ENCODE measurements around the gene KRT16.
"Not testable (repeated sequence)": the region's sequence is repeated elsewhere in the genome, so short reads cannot be mapped to it uniquely, and the experiment has no call there.

The KRT16 gene

GRCh38 chr17:41616486-41616885 lies 3.9 kb upstream of the KRT16 start:
- H3K4me3 ChIP-seq (ENCODE audit: low read depth, low read length): not testable (repeated sequence)

GRCh38 chr17:41615454-41615853 lies 2.9 kb upstream of the KRT16 start:
- no peak overlapping the region for H3K4me3 ChIP-seq (ENCODE audit: low read depth, low read length)

GRCh38 chr17:41614767-41615166 lies 2.2 kb upstream of the KRT16 start:
- H3K4me3 ChIP-seq (ENCODE audit: low read depth, low read length): not testable (repeated sequence)

DNA sequence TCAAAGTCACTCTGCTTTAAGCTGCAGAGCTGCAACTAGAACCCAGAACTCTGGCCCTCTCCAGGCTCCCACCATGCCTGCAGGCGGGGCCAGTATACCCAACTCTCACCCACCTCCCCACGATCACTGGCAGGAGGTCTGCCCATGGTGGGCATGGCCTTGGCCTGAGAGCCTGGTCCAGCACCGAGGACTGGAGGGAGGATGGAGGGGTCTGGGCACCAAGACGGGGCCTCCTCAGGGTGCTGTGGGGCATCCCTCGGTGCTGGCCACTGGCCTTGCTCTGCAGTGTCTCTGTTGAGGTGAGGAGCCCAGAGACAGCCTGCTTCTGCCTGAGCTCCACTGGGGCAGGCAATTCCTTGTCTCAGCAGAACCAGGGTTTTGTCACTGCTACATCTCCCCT lies 1.5 kb upstream of the KRT16 start:
- no peak overlapping the region for H3K4me3 ChIP-seq (ENCODE audit: low read depth, low read length)

- H3K4me3 ChIP-seq (ENCODE audit: low read depth, low read length): no peak overlapping the region
These were observed 913 bp upstream of the KRT16 start for GRCh38 chr17:41613277-41614082.

DNA sequence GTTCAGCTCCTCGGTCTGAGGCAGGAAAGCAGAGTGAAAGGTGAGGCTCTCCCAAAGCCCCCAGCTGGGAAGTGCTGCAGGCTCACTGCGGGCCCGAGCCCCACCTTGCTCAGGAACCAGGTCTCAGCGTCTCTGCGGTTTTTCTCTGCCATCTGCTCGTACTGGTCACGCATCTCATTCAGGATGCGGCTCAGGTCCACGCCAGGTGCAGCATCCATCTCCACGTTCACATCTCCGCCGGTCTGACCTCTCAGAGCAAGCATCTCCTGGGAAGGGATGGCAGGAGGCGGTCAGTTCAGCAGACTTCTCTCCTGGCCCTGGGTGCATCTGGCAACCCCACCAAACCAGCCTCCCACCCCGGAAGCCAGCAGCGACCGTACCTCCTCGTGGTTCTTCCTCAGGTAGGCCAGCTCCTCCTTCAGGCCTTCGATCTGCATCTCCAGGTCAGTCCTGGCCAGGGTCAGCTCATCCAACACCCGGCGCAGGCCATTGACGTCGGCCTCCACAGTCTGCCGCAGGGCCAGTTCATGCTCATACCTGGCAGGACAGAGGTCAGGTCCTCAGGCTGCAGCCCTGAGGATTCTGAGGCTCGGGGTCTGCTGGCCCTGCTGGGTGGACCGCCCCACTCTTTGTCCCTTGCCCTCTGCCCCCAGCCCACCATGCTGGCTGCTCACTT lies 1.5 kb downstream of the KRT16 start:
- H3K4me3 ChIP-seq (ENCODE audit: low read depth, low read length): no peak overlapping the region

DNA sequence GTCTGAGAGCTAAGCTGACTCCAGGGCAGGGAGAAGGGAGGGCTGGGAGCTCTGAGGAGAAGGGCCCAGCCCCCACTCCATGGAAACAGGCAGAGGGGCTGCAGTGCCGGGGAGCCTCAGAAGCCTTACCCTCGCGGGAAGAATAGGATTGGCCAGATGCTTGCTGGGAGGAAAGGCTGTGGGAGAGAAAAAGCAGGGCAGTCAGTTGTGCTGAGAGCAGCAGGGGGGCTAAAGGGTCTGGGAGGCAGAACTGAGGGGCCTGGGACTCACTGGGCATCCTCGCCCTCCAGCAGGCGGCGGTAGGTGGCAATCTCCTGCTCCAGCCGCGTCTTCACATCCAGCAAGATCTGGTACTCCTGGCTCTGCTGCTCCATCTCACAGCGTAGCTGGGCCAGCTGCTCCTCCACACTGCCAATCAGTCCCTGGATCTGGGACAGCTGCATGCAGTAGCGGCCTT lies 2.5 kb downstream of the KRT16 start:
- H3K4me3 ChIP-seq (ENCODE audit: low read depth, low read length): not testable (repeated sequence)

- H3K4me3 ChIP-seq (ENCODE audit: low read depth, low read length): not testable (repeated sequence)
These were observed 5.6 kb downstream of the KRT16 start for GRCh38 chr17:41606930-41607329.

DNA sequence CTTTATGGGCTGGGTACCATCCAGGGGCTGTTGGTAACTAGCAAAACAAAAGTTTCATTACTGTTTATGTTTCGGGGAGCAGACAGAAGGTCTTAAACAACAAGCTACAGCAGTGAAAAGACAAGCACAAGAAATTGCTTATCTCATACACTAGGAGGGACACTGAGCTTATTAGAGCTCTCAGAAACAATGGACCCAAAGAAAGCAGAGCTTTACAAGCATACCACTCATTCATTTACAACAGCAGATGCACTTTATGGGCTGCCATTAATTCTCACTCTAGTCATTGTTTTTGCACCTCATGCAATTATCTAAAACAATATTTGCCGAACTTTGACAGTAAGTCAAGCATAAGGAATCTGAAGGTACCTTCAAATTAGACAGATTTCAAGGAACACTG lies 10.0 kb downstream of the KRT16 start:
- no peak overlapping the region for H3K4me3 ChIP-seq (ENCODE audit: low read depth, low read length)

DNA sequence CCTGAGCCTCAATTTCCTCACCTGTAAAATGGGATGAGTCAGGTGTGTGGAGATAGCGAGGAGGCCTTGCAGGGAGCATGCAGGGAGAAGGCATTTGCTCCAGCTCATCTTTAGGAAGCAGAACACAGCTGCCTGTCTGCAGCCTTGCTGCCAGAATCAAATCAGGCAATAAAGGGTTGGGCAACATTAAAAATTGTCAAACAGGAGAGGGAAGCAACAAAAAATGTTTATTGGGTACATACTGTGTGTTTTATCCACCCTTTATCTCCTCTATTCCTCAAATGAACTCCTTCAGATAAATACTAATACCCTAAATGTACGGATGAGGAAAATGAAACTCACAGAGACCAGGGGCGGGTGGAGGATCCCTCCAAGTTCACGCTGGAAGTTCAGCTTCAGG lies 12.2 kb downstream of the KRT16 start:
- H3K4me3 ChIP-seq (ENCODE audit: low read depth, low read length): no peak overlapping the region

DNA sequence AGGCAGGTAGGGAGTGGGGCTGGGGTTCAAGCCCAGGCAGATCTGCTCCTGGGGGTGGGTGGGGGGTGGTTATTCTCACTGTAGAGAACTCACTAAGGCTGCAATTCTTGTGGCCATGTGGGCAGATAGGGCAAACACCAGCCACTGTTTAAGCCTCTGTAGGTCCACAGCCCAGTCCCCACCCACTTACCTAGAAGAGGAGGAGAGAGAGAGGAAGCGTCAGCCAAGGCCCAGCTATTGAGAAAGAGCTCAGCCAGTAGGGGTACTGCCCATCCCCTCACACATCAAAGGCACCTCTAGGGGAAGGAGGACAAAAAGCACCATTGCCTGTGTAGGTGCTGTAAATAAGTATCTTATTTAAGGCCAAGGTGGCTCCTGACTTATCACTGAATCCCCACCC lies 12.9 kb downstream of the KRT16 start:
- H3K4me3 ChIP-seq (ENCODE audit: low read depth, low read length): no peak overlapping the region

GRCh38 chr17:41595585-41595984 lies 17.0 kb downstream of the KRT16 start:
- no peak overlapping the region for H3K4me3 ChIP-seq (ENCODE audit: low read depth, low read length)

DNA sequence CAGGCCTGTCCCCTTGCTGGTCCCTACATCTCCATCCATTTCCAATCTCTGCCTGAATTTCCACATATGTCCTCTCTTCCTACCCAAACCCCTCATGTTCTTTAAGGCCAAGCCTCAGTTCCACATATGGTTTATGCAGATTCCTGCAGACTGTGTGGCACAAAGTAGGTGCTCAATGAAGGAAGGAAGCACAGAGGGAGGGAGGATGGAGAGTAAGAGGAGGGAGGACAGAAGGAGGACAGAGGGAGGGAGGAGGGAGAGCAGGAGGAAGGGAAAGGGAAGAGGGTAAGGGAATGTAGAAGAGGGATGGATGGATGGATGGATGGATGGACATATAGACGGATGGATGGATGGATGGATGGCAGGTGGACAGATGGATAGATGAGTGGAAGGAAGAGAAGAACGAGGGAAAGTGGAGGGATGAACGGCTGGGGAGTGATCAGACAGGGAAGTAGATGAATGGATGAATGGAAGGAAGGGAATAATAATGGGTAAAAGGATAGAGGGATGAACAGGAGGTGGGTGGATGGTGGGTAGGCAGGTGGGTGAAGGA lies 18.1 kb downstream of the KRT16 start:
- H3K4me3 ChIP-seq (ENCODE audit: low read depth, low read length): no peak overlapping the region

DNA sequence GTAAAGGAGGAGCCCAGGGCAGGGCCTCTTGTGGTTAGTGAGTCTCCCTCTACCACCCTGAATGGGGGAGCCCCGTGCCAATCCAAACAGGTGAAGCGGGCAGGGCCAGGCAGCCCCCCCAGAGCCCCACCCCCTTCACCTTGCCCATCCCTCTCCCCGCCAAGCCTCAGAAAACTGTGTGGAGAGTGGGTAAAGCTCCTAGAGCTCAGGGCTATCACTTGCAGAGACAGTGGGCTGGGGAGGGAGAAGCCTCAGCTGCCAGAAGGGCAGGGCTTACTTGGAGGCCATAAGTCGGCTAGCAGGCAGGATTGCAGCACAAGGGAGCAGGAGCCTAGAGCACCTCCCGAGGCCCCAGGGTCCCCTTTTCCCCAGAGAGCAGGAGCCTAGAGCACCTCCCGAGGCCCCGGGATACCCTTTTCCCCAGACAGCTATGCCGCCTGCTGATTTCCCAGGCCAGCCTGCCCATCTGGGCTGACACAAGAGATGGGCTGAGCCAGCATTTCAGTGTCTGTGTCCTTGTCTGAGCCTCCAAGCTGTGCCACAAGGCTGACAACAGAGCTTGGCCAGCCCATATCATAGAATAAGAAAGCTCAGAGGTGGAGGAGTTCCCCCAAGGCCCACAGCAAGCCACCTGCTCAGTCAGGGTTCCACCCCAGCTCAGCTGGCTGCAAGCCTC lies 19.1 kb downstream of the KRT16 start:
- no peak overlapping the region for H3K4me3 ChIP-seq (ENCODE audit: low read depth, low read length)

- H3K4me3 ChIP-seq (ENCODE audit: low read depth, low read length): no peak overlapping the region
These were observed 19.8 kb downstream of the KRT16 start for GRCh38 chr17:41592601-41593305.

DNA sequence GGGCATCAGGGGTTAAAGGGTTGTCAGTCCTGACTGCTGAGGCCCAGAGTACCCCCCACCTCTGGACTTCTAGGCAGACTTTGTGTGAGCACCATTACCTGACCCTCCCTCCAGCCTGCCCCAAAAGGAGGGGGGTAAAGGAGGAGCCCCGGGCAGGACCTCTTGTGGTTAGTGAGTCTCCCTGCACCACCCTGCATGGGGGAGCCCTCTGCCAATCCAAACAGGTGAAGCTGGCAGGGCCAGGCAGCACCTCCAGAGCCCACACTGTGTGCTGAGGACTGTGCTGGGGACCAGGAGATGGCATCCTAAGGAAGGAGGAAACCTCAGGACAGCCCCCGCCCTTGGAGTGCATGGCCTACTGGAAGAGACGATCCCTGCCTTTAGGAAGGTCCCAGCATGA lies 23.3 kb downstream of the KRT16 start:
- no peak overlapping the region for H3K4me3 ChIP-seq (ENCODE audit: low read depth, low read length)

DNA sequence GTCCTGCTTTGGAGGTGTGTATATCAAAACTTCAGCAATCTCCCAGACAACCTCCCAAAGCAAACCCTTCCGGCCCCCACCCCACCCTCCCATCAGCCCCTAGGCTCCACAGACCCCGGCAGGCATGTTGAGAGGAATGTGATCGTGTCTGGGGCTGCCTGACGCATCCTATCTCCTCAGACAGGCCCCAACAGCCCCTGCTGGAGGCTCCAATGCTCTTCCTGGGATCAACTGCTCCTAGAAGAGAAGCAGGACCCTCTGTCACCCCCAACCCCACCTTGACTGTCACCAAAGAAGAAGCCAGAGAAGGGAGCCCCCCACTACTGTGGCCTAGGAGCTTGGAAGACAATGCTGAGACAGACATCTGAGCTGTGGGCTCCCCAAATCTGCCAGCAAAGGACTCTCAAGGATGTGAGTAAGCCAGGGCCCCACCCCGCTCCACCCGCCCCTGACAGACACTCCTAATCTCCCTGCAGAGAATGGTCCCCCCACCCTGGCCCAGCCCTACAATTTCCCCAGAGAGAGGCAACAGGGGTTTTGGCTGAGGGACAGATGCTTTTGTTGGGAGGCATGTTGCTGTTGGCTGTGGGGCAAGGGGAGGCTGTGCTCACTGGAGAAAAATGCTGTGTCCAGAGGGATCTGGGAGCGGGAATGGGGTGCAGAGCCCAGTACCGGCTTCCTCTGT lies 24.3 kb downstream of the KRT16 start:
- H3K4me3 ChIP-seq (ENCODE audit: low read depth, low read length): no peak overlapping the region

GRCh38 chr17:41586863-41587495 lies 25.6 kb downstream of the KRT16 start, which contains the start of gene KRT14:
Gene KRT14, minus strand, starts transcription at chr17:41586895. Its CDS starts 61 bp downstream, at chr17:41586834.
- H3K4me3 ChIP-seq (ENCODE audit: low read depth, low read length): no peak within 1 kb of the TSS

DNA sequence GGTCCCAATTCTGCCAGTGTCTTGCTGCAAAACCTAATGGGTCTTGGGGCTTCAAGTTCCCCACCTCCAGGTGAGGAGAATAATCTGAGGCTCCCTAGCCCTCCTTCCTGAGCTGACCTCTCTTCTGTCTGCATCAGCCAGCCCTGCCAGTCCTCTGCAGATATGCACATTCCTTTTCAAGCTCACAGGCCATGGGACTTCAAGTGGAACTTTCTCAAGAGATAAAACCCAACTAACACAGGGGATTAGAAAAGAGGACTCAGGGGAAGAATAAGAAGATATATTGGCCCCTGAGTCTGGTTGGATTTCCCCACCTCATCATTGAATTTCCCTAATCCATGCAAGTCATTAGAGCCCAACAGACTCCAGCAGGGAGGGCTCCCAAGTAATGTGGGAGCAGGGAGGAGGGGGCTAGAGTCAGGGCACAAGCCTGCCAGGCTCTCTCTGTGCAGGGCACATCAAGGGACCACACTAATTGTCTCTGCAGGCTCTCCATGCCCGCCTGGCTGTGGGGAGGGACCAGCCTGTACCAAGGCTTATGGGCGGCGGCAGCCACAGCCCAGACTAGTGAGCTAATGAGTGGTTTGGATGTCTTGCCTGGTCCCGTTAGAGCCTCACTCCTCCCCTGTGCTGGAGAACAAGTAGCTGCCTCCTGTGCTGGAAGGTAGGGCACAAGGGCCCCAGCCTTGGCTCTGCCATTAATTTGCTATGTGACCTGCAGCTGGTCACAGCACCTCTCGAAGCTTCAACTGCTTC lies 27.1 kb downstream of the KRT16 start:
- no peak overlapping the region for H3K4me3 ChIP-seq (ENCODE audit: low read depth, low read length)

All from iPS-11a (cell line).